Activated naive CD4-positive, alpha-beta T cell treated with anti-CD3 and anti-CD28 coated beads for 36 hours (primary cell): ENCODE data around the gene PCCA. TPM values are rescaled to one million over a fixed set of nuclear protein-coding genes. Genes with fewer than 3 reads are reported as not detected.

Experiments
- CTCF ChIA-PET: fragments of 350-600 bp; sonication (Branson Sonifier 250); formaldehyde crosslinking; loops from one replicate; lab custom pipeline; 2021; ENCODE audit warnings: antibody characterized with exemption; lab: Charles Lee
- DNase-seq: peaks from one replicate; pipeline ENCODE4 v3.0.0-alpha.2; 2020
- H3K27ac Mint-ChIP-seq: one replicate; pipeline ENCODE4 v1.8.0; 2021; ENCODE audit warnings: mild to moderate bottlenecking, mixed read lengths
- H3K27me3 Mint-ChIP-seq: one replicate; pipeline ENCODE4 v1.8.0; 2021; ENCODE audit warnings: low read depth, mixed read lengths
- H3K36me3 Mint-ChIP-seq: one replicate; pipeline ENCODE4 v1.8.0; 2021; ENCODE audit warnings: low read depth, mixed read lengths
- H3K4me1 Mint-ChIP-seq: one replicate; pipeline ENCODE4 v1.8.0; 2021; ENCODE audit warnings: low read depth, mixed read lengths
- H3K4me3 Mint-ChIP-seq: one replicate; pipeline ENCODE4 v1.8.0; 2021; ENCODE audit warnings: mild to moderate bottlenecking, moderate library complexity, mixed read lengths
- H3K9me3 Mint-ChIP-seq: one replicate; pipeline ENCODE4 v1.8.0; 2021; ENCODE audit warnings: mixed read lengths
- intact Hi-C: fragments of 100-400 bp; cut with micrococcal nuclease; formaldehyde crosslinking; loops from one replicate; pipeline ENCODE4 v1.15.1; 2023
- total RNA-seq, 2 experiments: library from RNA; stranded (reverse); gene quantifications; one replicate each; pipeline ENCODE4 v1.2.3, GENCODE V29; 2021

PCCA gene
- total RNA-seq, 2 experiments from 2014 or later: 6.8 to 8.1 TPM

GRCh38 chr13:100546713-100547405 is 458.0 kb downstream of the PCCA start:
- peaks cover 9% of the 10 kb centered on the region for H3K4me1 Mint-ChIP-seq

GRCh38 chr13:100547791-100548201 is 458.9 kb downstream of the PCCA start:
- Mint-ChIP-seq H3K9me3 (no peaks in the 10 kb centered on the region), H3K4me3 (no peak overlapping the region), H3K4me1 (peaks cover 2% of the 10 kb centered on the region), H3K27me3 (no peaks in the 10 kb centered on the region), H3K27ac (no peak overlapping the region), H3K36me3 (no peaks in the 10 kb centered on the region)
- CTCF ChIA-PET: no interaction called here
- intact Hi-C loops: loop anchor here (10.0 kb wide), 1 partner anchor 893 kb away; no protein-coding TSS in a partner anchor
- DNase-seq: no peak

More at GRCh38 chr13:100546713-100547405, 458.0 kb downstream of the PCCA start:
- no peaks in the 10 kb centered on the region for H3K36me3 Mint-ChIP-seq
- no peak overlapping the region for H3K27ac Mint-ChIP-seq
- CTCF ChIA-PET: no interaction called here
- no peaks in the 10 kb centered on the region for H3K9me3 Mint-ChIP-seq
- no peak overlapping the region for H3K4me3 Mint-ChIP-seq
- intact Hi-C loops: loop anchor here (10.0 kb wide), 1 partner anchor 892 kb away; no protein-coding TSS in a partner anchor
- no peak for DNase-seq
- no peaks in the 10 kb centered on the region for H3K27me3 Mint-ChIP-seq

- CTCF ChIA-PET: no interaction called here
- Mint-ChIP-seq H3K27me3 (no peaks in the 10 kb centered on the region), H3K4me3 (no peak overlapping the region), H3K36me3 (no peaks in the 10 kb centered on the region), H3K9me3 (no peaks in the 10 kb centered on the region), H3K27ac (no peak overlapping the region), H3K4me1 (no peaks in the 10 kb centered on the region)
- no peak for DNase-seq
- intact Hi-C loops: loop anchor here (10.0 kb wide), 1 partner anchor 895 kb away; no protein-coding TSS in a partner anchor
These were observed 460.4 kb downstream of the PCCA start for GRCh38 chr13:100549316-100549715.

GRCh38 chr13:100552755-100553154 is 463.9 kb downstream of the PCCA start:
- CTCF ChIA-PET: interaction anchor here (0.7 to 1.8 kb wide), 2 partner anchors 20 to 22 kb away, joined by 3 to 9 read pairs; no protein-coding TSS in a partner anchor
- Mint-ChIP-seq H3K27me3 (no peaks in the 10 kb centered on the region), H3K4me3 (no peak overlapping the region), H3K9me3 (no peaks in the 10 kb centered on the region), H3K27ac (no peak overlapping the region), H3K36me3 (peaks cover 2% of the 10 kb centered on the region), H3K4me1 (no peaks in the 10 kb centered on the region)
- intact Hi-C loops: no loop called here
- no peak for DNase-seq

GRCh38 chr13:100559886-100560285 is 471.0 kb downstream of the PCCA start:
- DNase-seq: no peak
- H3K4me3 Mint-ChIP-seq: no peak overlapping the region
- H3K27ac Mint-ChIP-seq: no peak overlapping the region
- H3K4me1 Mint-ChIP-seq: no peaks in the 10 kb centered on the region
- peaks cover 2% of the 10 kb centered on the region for H3K36me3 Mint-ChIP-seq
- no peaks in the 10 kb centered on the region for H3K27me3 Mint-ChIP-seq
- intact Hi-C loops: no loop called here
- CTCF ChIA-PET: interaction anchor here (1.7 kb wide), 1 partner anchor 12 kb away, joined by 7 read pairs; no protein-coding TSS in a partner anchor
- H3K9me3 Mint-ChIP-seq: no peaks in the 10 kb centered on the region

GRCh38 chr13:100560498-100561157 is 471.7 kb downstream of the PCCA start:
- Mint-ChIP-seq H3K36me3 (peaks cover 1% of the 10 kb centered on the region), H3K4me1 (no peaks in the 10 kb centered on the region), H3K27ac (no peak overlapping the region), H3K9me3 (no peaks in the 10 kb centered on the region), H3K27me3 (no peaks in the 10 kb centered on the region), H3K4me3 (no peak overlapping the region)
- DNase-seq: no peak
- CTCF ChIA-PET: interaction anchor here (1.7 kb wide), 1 partner anchor 12 kb away, joined by 7 read pairs; no protein-coding TSS in a partner anchor
- intact Hi-C loops: no loop called here

GRCh38 chr13:100561158-100561499 is 472.2 kb downstream of the PCCA start:
- no peak for DNase-seq
- Mint-ChIP-seq H3K27me3 (no peaks in the 10 kb centered on the region), H3K4me3 (no peak overlapping the region), H3K4me1 (no peaks in the 10 kb centered on the region), H3K9me3 (peaks cover under 1% of the 10 kb centered on the region), H3K27ac (no peak overlapping the region), H3K36me3 (peaks cover 4% of the 10 kb centered on the region)
- intact Hi-C loops: no loop called here
- CTCF ChIA-PET: no interaction called here

GRCh38 chr13:100561599-100562204 is 472.8 kb downstream of the PCCA start:
- peaks cover 2% of the 10 kb centered on the region for H3K9me3 Mint-ChIP-seq
- no peak overlapping the region for H3K27ac Mint-ChIP-seq
- intact Hi-C loops: no loop called here
- no peak for DNase-seq
- no peak overlapping the region for H3K4me3 Mint-ChIP-seq
- no peaks in the 10 kb centered on the region for H3K4me1 Mint-ChIP-seq
- CTCF ChIA-PET: interaction anchor here (1.7 kb wide), 1 partner anchor 11 kb away, joined by 5 read pairs; no protein-coding TSS in a partner anchor
- peaks cover 10% of the 10 kb centered on the region for H3K36me3 Mint-ChIP-seq
- no peaks in the 10 kb centered on the region for H3K27me3 Mint-ChIP-seq

- Mint-ChIP-seq H3K4me3 (no peak overlapping the region), H3K4me1 (no peaks in the 10 kb centered on the region), H3K27me3 (no peaks in the 10 kb centered on the region), H3K36me3 (peaks cover 12% of the 10 kb centered on the region), H3K27ac (no peak overlapping the region), H3K9me3 (peaks cover 2% of the 10 kb centered on the region)
- no peak for DNase-seq
- intact Hi-C loops: no loop called here
- CTCF ChIA-PET: no interaction called here
These were observed 474.9 kb downstream of the PCCA start for GRCh38 chr13:100563779-100564178.

- CTCF ChIA-PET: no interaction called here
- no peak overlapping the region for H3K4me3 Mint-ChIP-seq
- DNase-seq: no peak
- no peaks in the 10 kb centered on the region for H3K27me3 Mint-ChIP-seq
- intact Hi-C loops: no loop called here
- no peaks in the 10 kb centered on the region for H3K4me1 Mint-ChIP-seq
- no peak overlapping the region for H3K27ac Mint-ChIP-seq
- H3K9me3 Mint-ChIP-seq: peaks cover 2% of the 10 kb centered on the region
- peaks cover 12% of the 10 kb centered on the region for H3K36me3 Mint-ChIP-seq
These were observed 475.7 kb downstream of the PCCA start for GRCh38 chr13:100564444-100565223.

GRCh38 chr13:100565286-100565685 is 476.4 kb downstream of the PCCA start:
- intact Hi-C loops: no loop called here
- CTCF ChIA-PET: no interaction called here
- Mint-ChIP-seq H3K4me1 (no peaks in the 10 kb centered on the region), H3K27me3 (no peaks in the 10 kb centered on the region), H3K36me3 (peaks cover 12% of the 10 kb centered on the region), H3K4me3 (no peak overlapping the region), H3K9me3 (peaks cover 2% of the 10 kb centered on the region), H3K27ac (no peak overlapping the region)
- no peak for DNase-seq

- Mint-ChIP-seq H3K9me3 (peaks cover 2% of the 10 kb centered on the region), H3K4me3 (no peak overlapping the region), H3K27me3 (no peaks in the 10 kb centered on the region), H3K4me1 (no peaks in the 10 kb centered on the region), H3K27ac (no peak overlapping the region), H3K36me3 (peaks cover 12% of the 10 kb centered on the region)
- CTCF ChIA-PET: no interaction called here
- DNase-seq: no peak
- intact Hi-C loops: no loop called here
These were observed 477.6 kb downstream of the PCCA start for GRCh38 chr13:100566543-100566942.
